Fibroblast of skin of back (primary cell): Measurements from ENCODE around the gene FAM171A2. TPM values are rescaled to one million over a fixed set of nuclear protein-coding genes. Genes with fewer than 3 reads are reported as not detected.
"Not testable (repeated sequence)": the region's sequence is repeated elsewhere in the genome, so short reads cannot be mapped to it uniquely, and the experiment has no call there.

Experiments
- DNase-seq: peaks from one replicate; pipeline ENCODE4 v3.0.0-alpha.2; 2013
- polyA plus RNA-seq, 2 experiments: library from polyadenylated mRNA; unstranded; fragments of 120-200 nt; gene quantifications; one replicate each; pipeline ENCODE4 v1.2.1, GENCODE V29; 2013; ENCODE audit not compliant: insufficient read length in 2 of 2

The FAM171A2 gene
- 12.0 TPM for polyA plus RNA-seq (2013, experiment 1 of 2; ENCODE audit: insufficient read length)
- 7.8 TPM for polyA plus RNA-seq (2013, experiment 2 of 2; ENCODE audit: insufficient read length)

DNA sequence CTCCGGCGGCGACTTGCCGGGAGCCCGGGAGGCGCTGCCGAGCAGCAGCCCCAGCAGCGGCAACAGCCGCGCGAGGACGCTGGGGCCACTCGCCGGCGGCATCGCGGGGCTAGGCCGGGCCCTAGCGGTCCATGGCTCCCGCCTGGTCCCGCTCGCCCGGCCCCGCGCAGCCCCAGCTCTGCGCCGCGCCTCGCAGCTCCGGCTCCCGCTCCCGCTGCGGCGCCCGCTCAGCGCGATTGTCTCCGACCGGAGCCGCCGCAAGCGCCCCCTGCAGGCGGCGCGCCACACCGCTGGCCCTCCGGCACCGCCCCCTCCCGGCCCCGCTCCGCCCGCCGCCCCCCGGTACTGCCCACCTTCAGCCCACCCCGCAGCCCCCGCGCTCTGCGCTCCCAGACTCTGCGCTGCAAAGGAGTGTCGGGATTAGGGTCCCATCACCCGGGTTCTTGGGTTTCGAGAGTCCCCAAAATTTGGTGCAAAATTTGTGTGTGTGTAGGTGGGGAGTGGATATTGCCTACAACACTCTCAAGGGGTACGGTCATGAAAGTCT, at the start of gene FAM171A2:
FAM171A2 (minus strand) TSS at position 241 of the 547 bp plus-strand sequence; CDS start at position 102, 139 bp downstream.
- DNase-seq = peak; percentile 65

DNA sequence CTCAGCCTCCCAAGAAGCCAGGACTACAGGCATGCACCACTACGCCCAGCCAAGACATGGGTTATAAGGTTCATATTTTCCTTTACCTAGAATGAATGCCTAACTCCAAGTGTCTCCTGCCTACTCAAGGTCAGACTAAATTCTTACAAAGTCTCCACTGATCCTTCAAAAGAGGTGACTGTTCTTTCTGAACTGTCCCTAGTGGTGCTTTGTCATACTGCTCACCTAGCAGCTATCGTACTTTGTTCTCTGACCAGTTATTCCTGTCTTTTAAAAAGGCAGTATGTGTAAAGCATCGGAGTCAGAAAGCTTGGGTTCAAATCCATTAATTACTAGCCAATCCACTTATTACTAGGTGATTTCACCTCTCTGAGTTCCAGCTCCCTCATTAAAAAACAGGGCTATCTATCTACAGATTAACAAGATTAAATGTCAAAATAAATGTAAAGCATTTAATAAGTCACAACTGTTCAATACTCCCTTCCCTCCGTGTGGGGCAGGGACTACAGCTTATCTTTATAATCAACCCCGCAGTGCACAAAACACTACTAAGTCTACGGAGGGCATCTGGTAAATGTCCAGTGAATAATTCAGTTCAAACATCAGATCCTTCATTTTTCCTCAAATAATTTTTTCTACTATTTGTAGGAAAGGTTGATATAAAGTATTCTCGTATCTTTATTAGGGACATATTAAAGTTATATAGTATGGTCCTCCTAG, 45.8 kb upstream of the FAM171A2 start:
- no peak for DNase-seq

DNA sequence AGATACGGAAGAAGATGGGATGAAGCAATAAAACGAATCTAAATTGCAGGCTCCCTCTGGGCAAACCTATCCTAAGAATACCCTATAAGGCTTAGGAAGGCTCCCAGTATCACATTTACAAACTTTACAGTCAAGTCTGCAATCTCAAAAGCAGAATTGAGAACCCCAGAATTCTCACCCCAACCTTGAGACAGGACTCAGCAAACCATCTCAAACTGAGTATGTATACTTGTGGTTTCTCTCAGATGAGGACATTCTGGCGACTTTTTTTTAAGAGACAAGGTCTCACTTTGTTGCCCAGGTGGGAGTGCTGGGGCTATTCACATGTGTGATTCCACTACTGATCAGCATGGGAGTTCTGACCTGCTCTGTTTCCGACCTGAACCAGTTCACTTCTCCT, 45.1 kb upstream of the FAM171A2 start:
- DNase-seq = no peak

DNA sequence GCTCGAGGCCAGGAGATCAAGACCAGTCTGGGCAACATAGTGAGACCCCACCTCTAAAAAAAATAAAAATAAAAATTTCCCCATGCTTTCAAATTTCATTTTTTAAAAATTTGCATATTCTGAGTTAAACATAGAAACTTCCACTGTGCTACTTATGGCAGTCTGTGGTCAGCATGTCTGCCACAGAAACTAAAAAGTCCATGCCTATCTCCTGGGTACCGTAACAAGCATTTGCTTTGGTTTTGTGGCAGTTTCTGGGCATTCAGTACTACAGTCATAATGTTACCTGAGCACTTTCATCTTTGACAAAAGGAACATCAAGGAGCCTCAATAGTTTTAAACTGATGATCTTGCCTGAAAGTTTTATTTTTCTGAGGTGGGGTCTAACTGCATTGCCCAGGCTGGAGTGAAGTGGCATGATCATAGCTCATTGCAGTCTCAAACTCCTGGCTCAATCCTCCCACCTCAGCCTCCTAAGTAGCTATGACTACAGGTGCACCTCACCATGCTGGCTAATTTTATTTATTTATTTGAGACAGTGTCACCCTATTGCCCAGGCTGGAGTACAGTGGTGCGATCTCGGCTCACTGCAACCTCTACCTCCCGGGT, 39.0 kb upstream of the FAM171A2 start:
- DNase-seq = no peak

DNA sequence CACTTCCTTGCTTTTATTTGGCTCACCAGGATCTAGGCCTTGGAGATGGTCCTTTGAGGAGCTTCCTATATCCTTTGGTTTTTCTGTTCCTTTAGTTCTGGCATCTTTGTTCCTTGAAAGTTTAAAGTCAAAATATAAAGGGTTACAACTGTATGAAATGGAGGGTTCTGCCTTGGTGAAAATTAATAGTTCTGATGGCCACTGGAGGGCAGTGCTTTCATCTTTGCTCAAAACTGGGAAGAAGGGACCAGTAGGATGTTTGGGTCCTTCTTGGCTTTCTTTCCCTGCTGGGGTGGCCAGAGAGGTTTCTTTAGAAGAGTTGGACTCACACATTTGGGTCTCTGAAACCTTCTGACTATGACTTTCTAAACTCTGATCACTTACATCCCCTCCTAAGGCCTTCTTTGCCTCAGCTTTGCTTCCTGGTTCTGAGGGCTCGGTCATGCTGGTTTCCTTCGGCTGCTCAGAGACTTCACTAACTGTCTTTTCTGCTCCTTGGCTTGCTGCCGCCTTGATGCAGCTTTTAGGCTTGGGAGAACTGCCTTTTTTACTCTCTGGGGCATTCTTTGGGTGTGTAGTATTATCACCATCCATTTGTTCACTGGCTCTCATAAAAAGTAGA, 36.7 kb upstream of the FAM171A2 start:
- DNase-seq = peak; percentile 30

DNA sequence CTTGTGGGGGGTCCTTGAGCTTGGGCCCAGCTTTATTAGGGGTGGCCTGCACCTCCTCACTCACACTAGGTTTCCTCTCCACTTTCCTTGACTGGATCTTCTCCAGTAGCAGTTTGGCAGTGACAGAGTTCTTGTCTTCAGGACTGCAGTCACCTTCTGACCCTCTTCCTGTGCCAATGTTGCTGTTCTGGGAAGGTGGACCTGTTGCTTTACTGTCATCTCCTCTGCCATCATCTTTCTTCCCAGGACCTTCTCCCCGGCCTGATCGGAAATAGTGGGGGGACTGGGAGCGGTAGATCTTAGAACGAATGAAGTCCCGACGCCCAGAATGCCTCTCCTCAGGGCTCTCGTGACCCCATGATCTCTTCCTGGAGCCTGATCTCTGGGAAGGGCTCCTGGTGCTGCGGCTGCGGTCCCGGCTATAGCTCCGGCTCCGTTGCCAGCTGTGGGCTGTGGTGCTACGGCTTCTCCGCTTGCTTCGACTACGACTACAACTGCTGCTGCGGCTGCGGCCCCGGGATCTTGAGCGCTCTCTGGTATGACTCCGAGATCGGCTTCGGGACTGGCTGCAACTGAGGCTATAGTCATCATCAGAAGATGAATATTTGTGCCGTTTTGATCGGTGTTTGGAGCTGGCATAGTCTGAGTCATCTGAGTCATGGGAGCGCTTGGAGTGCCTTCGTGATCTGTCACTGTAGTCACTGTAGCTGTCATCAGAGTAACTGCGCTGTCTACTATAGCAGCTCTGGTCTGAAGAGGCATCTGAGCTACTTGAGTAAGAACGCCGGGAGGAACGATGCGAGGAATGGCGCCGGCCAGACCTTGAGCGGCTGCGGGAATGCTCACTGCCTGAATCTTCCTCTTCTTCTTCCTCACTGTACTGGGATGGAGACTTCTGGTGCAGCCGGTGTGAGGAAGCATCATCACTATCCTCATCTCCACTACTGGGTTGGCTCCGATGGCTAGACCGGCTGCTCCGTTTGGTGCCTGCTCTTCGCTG, 35.3 kb upstream of the FAM171A2 start:
- no peak for DNase-seq

DNA sequence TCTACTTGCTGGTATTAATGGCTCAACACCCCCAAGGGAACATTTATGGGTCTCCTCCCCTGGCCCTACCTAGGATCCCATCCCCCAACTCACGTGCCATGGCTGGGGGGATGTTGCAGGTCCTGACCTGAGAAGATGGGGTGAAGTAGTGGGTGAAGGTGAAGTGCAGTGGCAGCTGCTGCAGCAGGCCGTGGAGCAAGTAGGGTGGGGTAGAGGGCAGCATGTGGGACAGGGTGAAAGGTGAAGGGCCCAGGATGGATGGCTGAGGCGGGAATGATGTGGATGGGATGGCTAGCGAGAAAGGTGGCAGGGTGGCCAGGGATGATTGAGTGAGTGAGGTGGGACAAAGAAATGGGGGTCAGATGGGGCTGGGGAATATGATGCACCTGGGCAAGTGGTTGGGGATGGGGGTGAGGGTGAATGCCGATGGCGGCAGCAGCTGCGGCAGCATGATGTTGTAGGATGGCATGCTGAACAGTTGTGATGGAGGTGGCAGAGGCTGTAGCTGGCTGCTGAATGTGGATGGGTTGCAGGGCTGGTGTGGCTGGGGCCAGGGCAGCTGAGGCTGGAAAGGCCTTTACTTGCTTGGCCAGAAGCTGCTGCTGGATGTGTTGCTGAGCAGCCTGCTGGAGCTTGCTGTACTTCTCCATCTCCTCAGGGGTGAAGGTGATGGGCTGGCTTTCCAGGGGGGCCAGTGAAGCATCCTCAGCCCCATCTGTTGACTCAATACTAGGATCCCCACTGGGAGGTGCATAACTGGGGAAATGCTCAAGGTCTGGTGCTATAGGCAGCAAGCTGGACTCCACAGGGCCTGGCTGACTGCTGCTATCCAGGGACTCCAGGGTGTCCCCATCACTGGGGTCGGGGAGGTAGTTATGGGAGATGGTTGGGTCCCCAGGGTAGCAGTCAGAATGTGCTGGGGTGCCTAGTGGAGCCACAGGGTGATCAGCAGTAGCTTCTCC, 34.1 kb upstream of the FAM171A2 start:
- DNase-seq = no peak

DNA sequence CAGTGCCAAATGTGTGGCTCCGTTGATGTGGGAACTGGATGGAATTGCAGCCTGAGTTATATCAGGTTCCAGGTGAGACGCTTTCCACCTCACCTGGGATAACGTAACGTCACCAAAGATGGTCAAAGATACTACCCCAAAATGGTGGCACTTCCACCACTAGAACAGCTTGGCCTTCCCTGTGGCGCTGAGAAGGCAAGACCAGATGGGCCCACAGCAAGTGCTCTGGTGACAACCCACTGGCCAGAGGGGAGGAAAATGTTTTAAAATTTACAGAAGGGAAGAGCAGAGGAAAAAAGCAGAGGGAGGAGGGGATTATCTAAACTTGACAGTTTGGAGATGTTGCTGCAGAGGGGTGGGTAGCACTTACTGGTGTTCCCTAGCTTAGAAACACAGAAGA, 33.3 kb upstream of the FAM171A2 start:
- no peak for DNase-seq

DNA sequence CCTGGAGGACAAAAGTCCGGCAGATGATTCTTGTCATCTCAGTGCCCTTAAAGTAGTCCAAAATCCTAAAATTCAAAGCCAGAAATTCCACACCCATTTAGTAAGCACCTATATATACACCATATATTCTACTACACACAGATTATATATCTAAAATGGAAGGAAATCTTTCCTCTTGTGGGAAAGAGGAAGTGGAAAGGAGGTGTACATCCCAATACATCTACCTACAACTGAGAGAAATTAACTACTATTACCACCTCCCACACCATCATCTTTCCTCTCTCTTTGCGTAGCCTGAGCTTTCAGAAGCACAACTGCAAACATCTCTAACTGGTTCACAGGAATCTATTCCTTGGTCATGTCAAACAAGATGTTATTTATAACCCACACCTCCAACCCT, 31.2 kb upstream of the FAM171A2 start:
- no peak for DNase-seq

DNA sequence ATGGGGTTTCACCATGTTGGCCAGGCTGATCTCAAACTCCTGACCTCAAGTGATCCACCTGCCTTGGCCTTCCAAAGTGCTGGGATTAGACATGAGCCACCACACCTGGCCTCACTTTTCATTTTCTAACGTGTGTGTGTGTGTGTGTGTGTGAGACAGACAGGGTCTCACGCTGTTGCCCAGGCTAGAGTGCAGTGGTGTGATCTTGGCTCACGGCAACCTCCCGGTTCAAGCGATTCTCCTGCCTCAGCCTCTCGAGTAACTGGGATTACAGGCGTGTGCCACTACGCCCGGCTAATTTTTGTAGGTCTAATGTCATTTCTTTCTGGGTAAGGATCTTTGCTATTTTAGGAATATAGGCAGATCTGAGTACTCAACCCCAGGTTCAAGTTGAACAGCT, 30.5 kb upstream of the FAM171A2 start:
- DNase-seq = not testable (repeated sequence)

DNA sequence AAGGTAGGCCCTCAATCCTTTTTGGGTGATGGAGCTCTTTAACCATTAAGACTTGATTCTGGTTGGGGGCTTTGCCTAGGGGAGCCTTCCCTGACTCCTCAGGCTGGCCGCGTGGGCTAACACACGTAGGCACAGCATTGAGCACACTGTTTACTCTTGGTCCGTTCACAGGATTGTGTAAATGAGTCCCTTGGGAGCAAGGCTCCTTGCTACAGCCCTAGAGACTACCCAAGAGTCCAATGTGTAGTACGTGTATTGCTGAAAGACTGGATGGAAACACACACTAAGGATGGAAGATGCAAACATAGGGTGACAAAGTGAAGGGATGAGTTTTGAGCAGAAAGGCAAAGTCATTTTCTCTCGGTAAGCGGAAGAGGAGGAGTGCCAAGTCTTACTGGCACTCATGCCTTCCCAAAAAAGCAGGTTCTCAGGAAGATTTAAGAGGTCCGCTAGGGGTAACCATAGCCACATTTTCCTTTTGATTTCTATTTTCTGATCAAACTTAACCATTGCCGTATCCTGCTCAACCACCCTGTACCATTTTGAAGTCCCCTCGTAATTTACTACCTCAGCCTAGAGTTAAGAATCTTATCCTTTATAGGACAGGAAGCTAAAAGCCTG, 26.7 kb upstream of the FAM171A2 start:
- DNase-seq = no peak

DNA sequence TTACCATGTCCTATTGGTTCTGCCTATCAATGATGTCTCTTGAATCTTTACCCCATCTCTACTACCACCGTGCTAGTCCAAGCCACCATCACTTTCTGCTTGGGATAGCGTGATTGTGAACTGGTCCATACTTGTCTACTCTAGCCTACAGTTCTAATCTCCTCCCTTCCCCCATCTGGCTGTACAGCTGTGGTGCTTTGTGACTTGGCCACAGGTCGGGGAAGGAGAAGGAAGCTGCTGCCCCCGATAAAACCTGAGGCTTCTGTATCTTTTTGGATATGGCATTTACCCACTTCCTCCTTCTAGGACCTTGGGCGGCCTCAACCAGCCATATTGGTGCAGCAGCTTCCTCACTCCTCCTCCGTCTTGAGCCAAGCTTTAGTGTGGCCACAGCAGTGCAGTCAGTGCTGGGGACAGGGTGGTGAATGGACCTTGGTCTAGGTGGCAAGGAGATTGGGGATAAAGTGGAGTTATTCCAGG, 26.1 kb upstream of the FAM171A2 start:
- no peak for DNase-seq

DNA sequence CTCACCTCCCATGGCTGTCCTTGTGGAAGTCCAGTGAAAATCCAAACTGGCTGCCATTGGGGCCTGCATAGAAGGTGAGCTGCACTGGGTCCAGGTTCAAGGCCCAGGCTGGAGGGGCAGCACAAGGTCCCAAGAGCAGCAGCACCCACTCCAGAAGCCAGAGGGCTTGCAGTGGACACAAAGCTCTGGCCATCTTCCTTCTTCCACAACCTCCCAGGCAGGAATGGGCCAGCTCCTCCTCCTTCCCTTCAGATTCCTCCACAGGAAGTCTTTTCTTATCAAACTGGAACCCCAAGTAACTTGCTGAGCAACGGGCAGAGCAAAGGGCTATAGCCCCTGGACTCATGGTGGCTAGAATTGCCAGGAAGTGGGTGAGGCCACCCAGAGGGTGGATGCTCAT, 25.6 kb upstream of the FAM171A2 start, which contains the start of gene ITGA2B:
ITGA2B (minus strand) TSS at position 369 of the 400 bp plus-strand sequence; CDS start at position 193, 176 bp downstream.
- no peak for DNase-seq

DNA sequence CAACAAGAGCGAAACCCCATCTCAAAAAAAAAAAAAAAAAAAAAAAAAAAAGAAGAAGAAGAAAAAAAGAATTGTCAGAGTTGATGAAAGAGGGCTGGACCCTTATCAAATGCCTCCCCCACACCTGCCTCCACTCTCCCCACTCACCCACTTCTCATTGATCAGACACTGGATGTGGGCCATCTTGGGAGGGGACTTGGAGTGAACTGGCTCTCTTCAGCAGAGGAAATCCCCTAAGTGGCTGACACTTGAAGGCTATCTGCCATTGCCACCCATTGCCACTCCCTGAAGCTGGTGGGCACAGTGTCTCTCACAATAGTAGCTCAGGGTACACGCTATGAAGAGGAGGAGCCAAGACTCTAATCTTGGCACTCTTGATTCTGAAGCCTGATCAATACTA, 24.2 kb upstream of the FAM171A2 start:
- no peak for DNase-seq

DNA sequence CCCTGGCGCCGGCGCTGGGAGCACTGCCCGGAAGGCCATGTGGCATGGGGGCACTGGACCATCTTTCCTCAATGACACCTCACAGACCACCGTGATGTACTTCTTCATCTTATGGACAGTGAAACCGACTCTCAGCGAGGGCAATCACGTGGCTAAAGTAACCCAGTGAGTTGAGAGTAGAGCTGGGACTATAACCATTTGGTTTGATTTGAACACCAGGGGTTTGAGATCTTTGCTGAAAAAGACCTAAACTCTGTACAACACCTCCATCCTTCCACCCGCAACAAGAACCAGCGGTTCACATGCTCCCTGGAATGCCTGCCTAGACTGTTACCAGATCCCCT, 22.5 kb upstream of the FAM171A2 start:
- no peak for DNase-seq

DNA sequence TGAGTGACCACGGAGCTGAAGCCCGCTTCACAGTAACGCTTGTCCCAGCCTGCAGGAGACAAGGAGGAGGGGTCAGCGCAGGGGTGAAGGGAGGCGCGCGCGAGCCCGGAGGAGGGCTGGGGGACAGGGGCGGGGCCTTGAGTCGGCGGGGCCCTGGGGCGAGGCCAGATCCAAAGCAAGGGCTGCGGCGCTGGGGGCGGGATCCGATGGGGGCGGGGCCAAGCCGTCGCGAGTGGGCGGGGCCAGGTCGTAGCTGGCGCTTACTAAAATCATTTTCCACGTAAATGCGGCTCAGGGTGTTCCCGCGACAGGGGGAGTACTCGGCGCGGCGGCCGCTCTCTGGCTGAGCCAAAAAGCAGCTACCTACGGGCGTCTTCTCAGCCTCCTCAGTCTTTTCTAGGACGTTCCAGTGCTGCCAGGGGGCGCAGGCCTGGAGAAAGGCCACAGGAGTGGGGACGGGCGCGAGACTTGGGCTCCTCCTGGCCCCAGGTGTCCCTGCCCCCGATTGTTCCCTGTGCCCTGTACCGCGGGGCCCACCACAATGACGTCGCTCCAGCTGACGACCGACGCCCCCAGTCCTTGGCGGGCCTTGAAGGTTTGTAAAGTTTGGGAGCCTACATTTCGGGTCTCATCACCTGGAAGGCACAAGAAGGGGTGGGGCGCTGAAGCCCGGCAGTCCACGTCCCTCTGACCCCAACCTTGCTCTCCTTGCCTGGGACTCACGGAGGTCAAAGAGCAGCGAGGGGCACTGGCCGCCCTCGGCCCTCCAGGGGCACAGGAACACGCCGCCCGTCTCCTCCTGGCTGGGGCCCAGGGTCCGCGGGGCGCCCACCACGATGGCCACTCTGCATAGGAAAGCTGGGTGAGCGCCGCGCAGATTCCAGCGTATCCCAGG, 21.9 kb upstream of the FAM171A2 start:
- DNase-seq = peak; percentile 67

DNA sequence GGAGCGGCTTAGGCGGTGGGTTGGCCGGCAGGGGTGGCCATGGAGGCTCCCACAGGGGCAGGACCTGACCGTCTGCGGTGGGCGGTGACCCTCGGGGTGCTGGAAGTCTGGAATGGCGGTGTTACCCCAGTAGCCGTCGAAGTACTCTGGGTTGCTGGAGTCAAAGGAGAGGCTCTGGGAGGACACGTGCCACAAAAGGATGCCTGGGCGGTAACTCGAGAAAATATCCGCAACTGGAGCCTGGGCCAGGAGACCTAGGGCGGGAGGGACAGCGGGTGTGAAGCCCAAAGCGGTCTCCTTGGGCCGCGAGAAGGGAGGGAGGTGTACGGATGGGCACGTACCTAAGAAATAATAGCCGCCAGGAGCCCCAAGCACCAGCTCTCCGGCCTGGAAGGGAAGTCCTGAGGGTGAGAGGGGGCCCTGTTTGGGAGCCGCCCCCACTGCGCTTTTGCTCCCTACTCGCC, 21.2 kb upstream of the FAM171A2 start:
- DNase-seq = no peak

DNA sequence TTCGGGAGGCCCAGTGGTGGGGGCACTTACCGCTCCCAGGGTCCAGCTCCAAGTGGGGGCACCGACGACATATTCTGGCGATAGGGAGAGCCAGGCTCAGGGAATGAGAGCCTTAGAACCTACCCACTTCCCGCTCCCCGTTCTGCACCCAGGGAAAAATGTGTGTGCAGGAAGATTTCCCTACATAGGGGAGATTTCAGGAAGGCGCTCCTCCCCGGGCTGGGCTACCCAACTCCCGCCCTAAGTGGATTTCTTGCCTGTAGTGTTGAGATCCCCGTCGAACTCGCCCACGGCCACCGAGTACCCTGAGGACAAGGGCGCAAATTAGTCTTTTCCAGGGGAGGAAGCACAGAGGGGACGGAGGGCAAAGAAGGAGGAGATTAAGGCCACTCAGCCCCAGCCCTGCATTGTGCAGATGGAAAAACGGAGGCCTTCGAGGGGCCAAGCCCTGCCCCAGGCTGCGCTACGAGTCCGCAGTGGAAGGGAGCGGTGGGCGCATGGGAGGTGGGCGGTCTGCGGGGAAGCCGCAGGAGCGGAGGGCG, 20.7 kb upstream of the FAM171A2 start:
- no peak for DNase-seq

DNA sequence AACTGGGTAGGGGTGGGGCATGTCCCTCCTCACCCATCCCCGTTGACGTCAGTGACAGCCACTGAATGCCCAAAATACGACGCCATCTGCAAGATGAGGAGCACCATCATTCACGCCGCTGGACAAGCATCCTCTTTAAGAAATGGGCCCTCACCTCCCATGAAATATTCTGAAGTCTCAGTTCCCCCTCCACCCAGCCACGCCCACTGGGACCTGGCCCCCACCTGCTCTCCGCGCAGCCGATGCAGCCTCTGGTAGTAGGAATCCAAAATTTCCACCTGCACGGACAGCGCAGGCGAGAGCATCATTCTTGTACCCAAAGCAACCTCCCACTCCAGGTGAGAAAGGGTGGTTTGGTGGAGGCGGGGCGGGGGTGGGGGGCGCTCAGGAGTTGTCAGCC, 20.2 kb upstream of the FAM171A2 start:
- no peak for DNase-seq
